HepG2 (cell line): Measurements from ENCODE around the gene FHIT. TPM values are rescaled to one million over a fixed set of nuclear protein-coding genes. Genes with fewer than 3 reads are reported as not detected.

ENCODE experiments used
- ELF3 ChIP-seq: IDR thresholded peaks from 2 replicates; pipeline ENCODE4 v1.6.1; 2016; ENCODE audit warnings: missing genetic modification reagents, missing compliant biosample characterization
- FOXJ3 ChIP-seq: sonication (generic); formaldehyde crosslinking; IDR thresholded peaks from 2 replicates; pipeline ENCODE4 v1.4.0; 2020; ENCODE audit warnings: missing genetic modification reagents, mild to moderate bottlenecking, borderline replicate concordance
- HOXA5 ChIP-seq: sonication (generic); formaldehyde crosslinking; IDR thresholded peaks from 2 replicates; pipeline ENCODE4 v1.4.0; 2020; ENCODE audit warnings: missing genetic modification reagents
- JUND ChIP-seq: sonication (generic); formaldehyde crosslinking; IDR thresholded peaks from 2 replicates; pipeline ENCODE4 v1.8.0; 2022; ENCODE audit warnings: mild to moderate bottlenecking, missing genetic modification reagents
- MTF1 ChIP-seq: sonication (generic); formaldehyde crosslinking; IDR thresholded peaks from 2 replicates; pipeline ENCODE4 v1.5.0; 2020; ENCODE audit warnings: missing genetic modification reagents
- PPARG ChIP-seq: conservative IDR thresholded peaks from 2 replicates; pipeline ENCODE4 v1.6.1; 2016; ENCODE audit warnings: missing biosample characterization, missing genetic modification reagents
- RBFOX2 ChIP-seq: fragments of 200-400 bp; formaldehyde crosslinking; IDR thresholded peaks from 2 replicates; pipeline ENCODE4 v1.6.1; 2017; ENCODE audit warnings: low read depth, mild to moderate bottlenecking, low read length
- TOPORS ChIP-seq: sonication (generic); formaldehyde crosslinking; IDR thresholded peaks from 2 replicates; pipeline ENCODE4 v1.8.0; 2023; ENCODE audit warnings: mild to moderate bottlenecking, missing genetic modification reagents
- ZBTB7A ChIP-seq: sonication (generic); formaldehyde crosslinking; IDR thresholded peaks from 2 replicates; pipeline ENCODE4 v1.8.0; 2022; ENCODE audit warnings: mild to moderate bottlenecking, missing genetic modification reagents
- ZHX2 ChIP-seq, 2 experiments: sonication (generic) in 1 of 2; formaldehyde crosslinking in 1 of 2; IDR thresholded peaks; 2 replicates each; pipeline versions ENCODE4 v1.6.1 to v1.9.0; 2014 to 2022; ENCODE audit warnings: antibody characterized with exemption in 1 of 2, borderline replicate concordance in 1 of 2, inconsistent platforms in 1 of 2, low read depth in 1 of 2, missing genetic modification reagents in 1 of 2
- ZMYM3 ChIP-seq: sonication (generic); formaldehyde crosslinking; IDR thresholded peaks from 2 replicates; pipeline ENCODE4 v1.5.1; 2020; ENCODE audit warnings: mild to moderate bottlenecking, missing genetic modification reagents
- ZNF331 ChIP-seq: sonication (generic); formaldehyde crosslinking; IDR thresholded peaks from 2 replicates; pipeline ENCODE4 v1.4.0; 2020; ENCODE audit warnings: missing genetic modification reagents
- ZNF501 ChIP-seq: sonication (generic); formaldehyde crosslinking; IDR thresholded peaks from 2 replicates; pipeline ENCODE4 v1.5.1; 2020; ENCODE audit warnings: mild to moderate bottlenecking, moderate library complexity, missing genetic modification reagents
- ZNF550 ChIP-seq: sonication (generic); formaldehyde crosslinking; IDR thresholded peaks from 2 replicates; pipeline ENCODE4 v1.4.0; 2020; ENCODE audit warnings: mild to moderate bottlenecking, missing genetic modification reagents, borderline replicate concordance
- ZNF761 ChIP-seq: sonication (generic); formaldehyde crosslinking; conservative IDR thresholded peaks from 2 replicates; pipeline ENCODE4 v1.4.0; 2020; ENCODE audit warnings: mild to moderate bottlenecking, missing genetic modification reagents
- polyA plus RNA-seq, 8 experiments: library from polyadenylated mRNA; depleted of rRNA in 3 of 8; stranded (reverse) in 7 of 8; unstranded in 1 of 8; fragments of >200 nt; fragmentation: Illumina TruSeq in 4 of 8; extraction: Trizol in 4 of 8; gene quantifications; 2 replicates each; pipeline versions ENCODE4 v1.2.1 to v1.2.3, GENCODE V29; 2011 to 2016; ENCODE audit warnings: low read depth in 4 of 8, missing spikeins in 1 of 8, mixed read lengths in 1 of 8; ENCODE audit not compliant: insufficient read depth in 1 of 8
- total RNA-seq, 5 experiments: library from RNA; depleted of rRNA; stranded (reverse); fragments of >200 nt; fragmentation: Illumina TruSeq; extraction: Trizol; gene quantifications; 2 replicates each; pipeline ENCODE4 v1.2.3, GENCODE V29; 2016; ENCODE audit warnings: low read depth in 1 of 5
- TF ChIP-seq, protein P1 (sequence below): IDR thresholded peaks from 2 replicates; pipeline ENCODE4 v1.6.1; 2016; ENCODE audit warnings: low read depth
- TF ChIP-seq, protein P2 (sequence below): sonication (generic); formaldehyde crosslinking; conservative IDR thresholded peaks from 2 replicates; pipeline ENCODE4 v1.4.0; 2020; ENCODE audit warnings: mild to moderate bottlenecking, missing genetic modification reagents, moderate library complexity

The FHIT gene
- total and polyA plus RNA-seq, 2 of the 13 experiments (the other 11 are each of a cell fraction or from before 2014, with no cell fraction given): 4.0 to 4.6 TPM

DNA sequence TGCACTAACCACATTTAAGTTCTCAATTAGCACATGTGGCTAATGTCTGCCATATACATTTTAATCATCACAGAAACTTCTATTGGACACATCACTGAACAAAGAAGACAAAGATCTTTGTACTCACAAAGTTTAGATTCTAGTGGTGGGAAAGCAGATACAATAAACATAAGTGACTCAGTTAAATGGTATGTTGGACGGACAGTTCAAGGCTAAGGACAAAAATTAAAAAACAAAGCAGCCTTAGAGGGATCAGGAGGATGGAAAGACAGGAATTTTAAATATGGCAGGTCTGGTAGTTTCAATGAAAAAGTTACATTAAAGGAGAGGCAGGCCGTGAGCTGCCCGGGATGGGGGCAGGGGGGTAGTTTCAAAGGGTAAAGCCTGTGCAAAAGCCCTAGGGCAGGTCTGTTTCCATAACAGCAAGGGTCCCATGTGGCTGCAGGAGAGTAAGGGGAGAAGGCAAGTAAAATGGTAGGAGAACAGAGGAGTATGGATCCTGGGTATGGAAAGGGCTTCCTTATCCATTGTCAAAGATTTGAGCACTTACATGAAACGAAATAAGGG, 220.7 kb downstream of the FHIT start (continued):
- TF ChIP-seq HOXA5 (CRISPR knock-in tag) (0 out of 2 replicates have a peak, but pooled peaks have one; percentile 55), MTF1 (CRISPR knock-in tag) (0 out of 2 replicates have a peak, but pooled peaks have one; percentile 24), ZBTB7A (no peak), ZNF331 (CRISPR knock-in tag) (no peak), ZNF761 (CRISPR knock-in tag) (no peak), FOXJ3 (0 out of 2 replicates have a peak, but pooled peaks have one; percentile 57), TOPORS (CRISPR knock-in tag) (no peak), JUND (peak; percentile 70; the same call in 1 of the 2 replicates), PPARG (CRISPR knock-in tag) (0 out of 2 replicates have a peak, but pooled peaks have one; percentile 13), RBFOX2 (no peak), ZNF501 (CRISPR knock-in tag) (no peak), ZNF550 (CRISPR knock-in tag) (no peak), ZMYM3 (0 out of 2 replicates have a peak, but pooled peaks have one; percentile 23), ZHX2 (IDR thresholded peaks at IDR 0.05; ENCODE audit: low read depth) (no peak), ZHX2 (CRISPR knock-in tag; IDR thresholded peaks at IDR 0.05; ENCODE audit: borderline replicate concordance) (no peak), ELF3 (CRISPR knock-in tag) (0 out of 2 replicates have a peak, but pooled peaks have one; percentile 19)
- TF ChIP-seq, protein P1, sequence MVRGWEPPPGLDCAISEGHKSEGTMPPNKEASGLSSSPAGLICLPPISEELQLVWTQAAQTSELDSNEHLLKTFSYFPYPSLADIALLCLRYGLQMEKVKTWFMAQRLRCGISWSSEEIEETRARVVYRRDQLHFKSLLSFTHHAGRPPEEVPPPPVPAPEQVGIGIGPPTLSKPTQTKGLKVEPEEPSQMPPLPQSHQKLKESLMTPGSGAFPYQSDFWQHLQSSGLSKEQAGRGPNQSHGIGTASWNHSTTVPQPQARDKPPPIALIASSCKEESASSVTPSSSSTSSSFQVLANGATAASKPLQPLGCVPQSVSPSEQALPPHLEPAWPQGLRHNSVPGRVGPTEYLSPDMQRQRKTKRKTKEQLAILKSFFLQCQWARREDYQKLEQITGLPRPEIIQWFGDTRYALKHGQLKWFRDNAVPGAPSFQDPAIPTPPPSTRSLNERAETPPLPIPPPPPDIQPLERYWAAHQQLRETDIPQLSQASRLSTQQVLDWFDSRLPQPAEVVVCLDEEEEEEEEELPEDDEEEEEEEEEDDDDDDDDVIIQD (CRISPR knock-in tag): peak; percentile 88
- TF ChIP-seq, protein P2, sequence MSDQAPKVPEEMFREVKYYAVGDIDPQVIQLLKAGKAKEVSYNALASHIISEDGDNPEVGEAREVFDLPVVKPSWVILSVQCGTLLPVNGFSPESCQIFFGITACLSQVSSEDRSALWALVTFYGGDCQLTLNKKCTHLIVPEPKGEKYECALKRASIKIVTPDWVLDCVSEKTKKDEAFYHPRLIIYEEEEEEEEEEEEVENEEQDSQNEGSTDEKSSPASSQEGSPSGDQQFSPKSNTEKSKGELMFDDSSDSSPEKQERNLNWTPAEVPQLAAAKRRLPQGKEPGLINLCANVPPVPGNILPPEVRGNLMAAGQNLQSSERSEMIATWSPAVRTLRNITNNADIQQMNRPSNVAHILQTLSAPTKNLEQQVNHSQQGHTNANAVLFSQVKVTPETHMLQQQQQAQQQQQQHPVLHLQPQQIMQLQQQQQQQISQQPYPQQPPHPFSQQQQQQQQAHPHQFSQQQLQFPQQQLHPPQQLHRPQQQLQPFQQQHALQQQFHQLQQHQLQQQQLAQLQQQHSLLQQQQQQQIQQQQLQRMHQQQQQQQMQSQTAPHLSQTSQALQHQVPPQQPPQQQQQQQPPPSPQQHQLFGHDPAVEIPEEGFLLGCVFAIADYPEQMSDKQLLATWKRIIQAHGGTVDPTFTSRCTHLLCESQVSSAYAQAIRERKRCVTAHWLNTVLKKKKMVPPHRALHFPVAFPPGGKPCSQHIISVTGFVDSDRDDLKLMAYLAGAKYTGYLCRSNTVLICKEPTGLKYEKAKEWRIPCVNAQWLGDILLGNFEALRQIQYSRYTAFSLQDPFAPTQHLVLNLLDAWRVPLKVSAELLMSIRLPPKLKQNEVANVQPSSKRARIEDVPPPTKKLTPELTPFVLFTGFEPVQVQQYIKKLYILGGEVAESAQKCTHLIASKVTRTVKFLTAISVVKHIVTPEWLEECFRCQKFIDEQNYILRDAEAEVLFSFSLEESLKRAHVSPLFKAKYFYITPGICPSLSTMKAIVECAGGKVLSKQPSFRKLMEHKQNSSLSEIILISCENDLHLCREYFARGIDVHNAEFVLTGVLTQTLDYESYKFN (CRISPR knock-in tag): peak; percentile 73
